Measurements from ENCODE around the gene TCHH. TPM values are rescaled to one million over a fixed set of nuclear protein-coding genes. Genes with fewer than 3 reads are reported as not detected.
A peak's percentile ranks its signal among the peaks of the same experiment; 100 is the strongest.

The TCHH gene
- total and polyA plus RNA-seq, 2 donors = 0.05 to 1.4 TPM

DNA sequence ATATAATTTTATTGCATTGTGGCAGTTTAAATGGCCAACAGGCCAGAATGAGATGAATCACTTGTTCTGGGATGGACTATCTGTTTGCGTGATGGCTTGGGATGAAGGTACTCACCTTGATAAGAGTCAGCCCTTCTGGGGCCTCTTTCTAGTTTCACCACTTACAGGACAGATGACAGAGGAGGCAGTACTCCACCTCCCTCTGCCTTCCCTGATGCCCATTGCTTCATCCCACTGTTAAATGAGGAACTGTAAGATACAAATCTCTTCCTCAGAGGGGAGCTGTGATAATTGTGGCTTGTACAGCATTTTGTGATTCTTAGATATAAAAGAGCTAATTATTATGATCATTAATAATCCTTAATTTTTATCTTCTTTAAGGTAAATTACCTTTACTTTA, 3.7 kb upstream of the TCHH start:
- 95% methylated on average over 1 of the region's 1 CpG for WGBS
- H3K9me3 ChIP-seq (ENCODE audit: control insufficient read depth in 2 of 2, insufficient read depth in 1 of 2, low read length in 1 of 2) = no peaks in the 10 kb centered on the region
- no peak overlapping the region for H3K4me3 ChIP-seq (ENCODE audit: low read length in 2 of 2)
- peaks cover 27 to 53% of the 10 kb centered on the region in 2 donors for H3K27me3 ChIP-seq (ENCODE audit: control insufficient read depth in 2 of 2, insufficient read depth in 1 of 2, low read length in 1 of 2)
- H3K27ac ChIP-seq (ENCODE audit: low read depth in 1 of 2, low read length in 1 of 2) = no peak overlapping the region
- DNase-seq (ENCODE audit: low read depth in 6 of 9, low spot score in 9 of 9) = no peak
- H3K36me3 ChIP-seq (ENCODE audit: control insufficient read depth in 2 of 2, insufficient read depth in 2 of 2, low read length in 1 of 2) = no peaks in the 10 kb centered on the region
- no peaks in the 10 kb centered on the region for H3K4me1 ChIP-seq (ENCODE audit: control insufficient read depth in 2 of 2, insufficient read depth in 2 of 2, low read length in 2 of 2)

GRCh38 chr1:152112885-152113432, 2.3 kb downstream of the TCHH start:
- peaks cover 30 to 47% of the 10 kb centered on the region in 2 donors for H3K9me3 ChIP-seq (ENCODE audit: control insufficient read depth in 2 of 2, insufficient read depth in 1 of 2, low read length in 1 of 2)
- H3K4me3 ChIP-seq (ENCODE audit: low read length in 2 of 2) = peak overlapping the region in 1 of 2 donors; percentile 11
- peaks cover 70 to 89% of the 10 kb centered on the region in 2 donors for H3K27me3 ChIP-seq (ENCODE audit: control insufficient read depth in 2 of 2, insufficient read depth in 1 of 2, low read length in 1 of 2)
- no peaks in the 10 kb centered on the region for H3K36me3 ChIP-seq (ENCODE audit: control insufficient read depth in 2 of 2, insufficient read depth in 2 of 2, low read length in 1 of 2)
- H3K4me1 ChIP-seq (ENCODE audit: control insufficient read depth in 2 of 2, insufficient read depth in 2 of 2, low read length in 2 of 2) = peaks cover 4 to 28% of the 10 kb centered on the region in 2 donors
- no peak overlapping the region for H3K27ac ChIP-seq (ENCODE audit: low read depth in 1 of 2, low read length in 1 of 2)
- 24% methylated on average over 13 of the region's 13 CpGs for WGBS
- no peak for DNase-seq (ENCODE audit: low read depth in 6 of 9, low spot score in 9 of 9)

- DNase-seq (ENCODE audit: low read depth in 6 of 9, low spot score in 9 of 9) = peak in 3 of 9 donors; percentile 14 to 26 (median 16)
- peaks cover 77 to 96% of the 10 kb centered on the region in 2 donors for H3K27me3 ChIP-seq (ENCODE audit: control insufficient read depth in 2 of 2, insufficient read depth in 1 of 2, low read length in 1 of 2)
- H3K27ac ChIP-seq (ENCODE audit: low read depth in 1 of 2, low read length in 1 of 2) = no peak overlapping the region
- H3K36me3 ChIP-seq (ENCODE audit: control insufficient read depth in 2 of 2, insufficient read depth in 2 of 2, low read length in 1 of 2) = no peaks in the 10 kb centered on the region
- 3% methylated on average over 53 of the region's 53 CpGs for WGBS
- peaks cover 34 to 53% of the 10 kb centered on the region in 2 donors for H3K9me3 ChIP-seq (ENCODE audit: control insufficient read depth in 2 of 2, insufficient read depth in 1 of 2, low read length in 1 of 2)
- H3K4me3 ChIP-seq (ENCODE audit: low read length in 2 of 2) = peak overlapping the region; percentile 5 to 11
- peaks cover 4 to 30% of the 10 kb centered on the region in 2 donors for H3K4me1 ChIP-seq (ENCODE audit: control insufficient read depth in 2 of 2, insufficient read depth in 2 of 2, low read length in 2 of 2)
Measured at GRCh38 chr1:152112101-152112884, 3.0 kb downstream of the TCHH start.

- H3K4me1 ChIP-seq (ENCODE audit: control insufficient read depth in 2 of 2, insufficient read depth in 2 of 2, low read length in 2 of 2) = peaks cover 4 to 30% of the 10 kb centered on the region in 2 donors
- peak overlapping the region in 1 of 2 donors; percentile 37 for H3K4me3 ChIP-seq (ENCODE audit: low read length in 2 of 2)
- peak in 4 of 9 donors; percentile 25 to 48 (median 35) for DNase-seq (ENCODE audit: low read depth in 6 of 9, low spot score in 9 of 9)
- 1% methylated on average over 44 of the region's 44 CpGs for WGBS
- peaks cover 80 to 96% of the 10 kb centered on the region in 2 donors for H3K27me3 ChIP-seq (ENCODE audit: control insufficient read depth in 2 of 2, insufficient read depth in 1 of 2, low read length in 1 of 2)
- H3K36me3 ChIP-seq (ENCODE audit: control insufficient read depth in 2 of 2, insufficient read depth in 2 of 2, low read length in 1 of 2) = no peaks in the 10 kb centered on the region
- H3K9me3 ChIP-seq (ENCODE audit: control insufficient read depth in 2 of 2, insufficient read depth in 1 of 2, low read length in 1 of 2) = peaks cover 35 to 54% of the 10 kb centered on the region in 2 donors
- H3K27ac ChIP-seq (ENCODE audit: low read depth in 1 of 2, low read length in 1 of 2) = no peak overlapping the region
Measured at GRCh38 chr1:152111515-152111968, 3.7 kb downstream of the TCHH start.

DNA sequence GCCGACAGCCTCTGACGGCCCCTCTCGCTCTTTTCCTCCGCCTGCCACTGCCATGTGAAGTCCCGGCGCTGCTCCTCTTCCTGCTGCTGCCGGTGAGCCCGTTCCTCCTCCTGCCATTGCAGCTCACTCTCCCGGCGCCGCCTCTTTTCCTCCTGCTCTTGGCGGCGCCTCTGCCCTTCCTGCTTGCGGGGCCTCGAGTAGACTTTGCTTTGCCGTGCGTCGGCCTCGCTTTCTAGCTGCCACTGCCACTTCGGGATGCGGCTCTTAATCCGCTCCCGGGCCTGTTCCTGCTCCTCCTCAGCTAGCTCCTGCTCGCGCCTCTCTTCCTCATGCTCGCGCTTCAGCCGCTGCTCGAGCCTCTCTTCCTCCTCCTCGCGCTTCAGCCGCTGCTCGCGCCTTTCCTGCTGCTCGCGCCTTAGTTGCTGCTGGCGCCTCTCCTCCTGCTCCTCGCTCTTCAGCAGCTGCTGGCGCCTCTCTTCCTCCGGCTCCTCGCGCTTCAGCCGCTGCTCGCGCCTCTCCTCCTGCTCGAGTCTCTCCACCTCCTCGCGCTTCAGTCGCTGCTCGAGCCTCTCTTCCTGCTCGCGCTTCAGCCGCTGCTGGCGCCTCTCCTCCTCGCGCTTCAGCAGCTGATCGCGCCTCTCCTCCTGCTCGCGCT, 4.3 kb downstream of the TCHH start:
- peaks cover 78 to 96% of the 10 kb centered on the region in 2 donors for H3K27me3 ChIP-seq (ENCODE audit: control insufficient read depth in 2 of 2, insufficient read depth in 1 of 2, low read length in 1 of 2)
- H3K9me3 ChIP-seq (ENCODE audit: control insufficient read depth in 2 of 2, insufficient read depth in 1 of 2, low read length in 1 of 2) = peaks cover 35 to 54% of the 10 kb centered on the region in 2 donors
- peak overlapping the region; percentile 26 to 37 for H3K4me3 ChIP-seq (ENCODE audit: low read length in 2 of 2)
- no peaks in the 10 kb centered on the region for H3K36me3 ChIP-seq (ENCODE audit: control insufficient read depth in 2 of 2, insufficient read depth in 2 of 2, low read length in 1 of 2)
- peak in 3 of 9 donors; percentile 24 to 56 (median 49) for DNase-seq (ENCODE audit: low read depth in 6 of 9, low spot score in 9 of 9)
- peaks cover 4 to 30% of the 10 kb centered on the region in 2 donors for H3K4me1 ChIP-seq (ENCODE audit: control insufficient read depth in 2 of 2, insufficient read depth in 2 of 2, low read length in 2 of 2)
- no peak overlapping the region for H3K27ac ChIP-seq (ENCODE audit: low read depth in 1 of 2, low read length in 1 of 2)
- WGBS = 1% methylated on average over 60 of the region's 60 CpGs

DNA sequence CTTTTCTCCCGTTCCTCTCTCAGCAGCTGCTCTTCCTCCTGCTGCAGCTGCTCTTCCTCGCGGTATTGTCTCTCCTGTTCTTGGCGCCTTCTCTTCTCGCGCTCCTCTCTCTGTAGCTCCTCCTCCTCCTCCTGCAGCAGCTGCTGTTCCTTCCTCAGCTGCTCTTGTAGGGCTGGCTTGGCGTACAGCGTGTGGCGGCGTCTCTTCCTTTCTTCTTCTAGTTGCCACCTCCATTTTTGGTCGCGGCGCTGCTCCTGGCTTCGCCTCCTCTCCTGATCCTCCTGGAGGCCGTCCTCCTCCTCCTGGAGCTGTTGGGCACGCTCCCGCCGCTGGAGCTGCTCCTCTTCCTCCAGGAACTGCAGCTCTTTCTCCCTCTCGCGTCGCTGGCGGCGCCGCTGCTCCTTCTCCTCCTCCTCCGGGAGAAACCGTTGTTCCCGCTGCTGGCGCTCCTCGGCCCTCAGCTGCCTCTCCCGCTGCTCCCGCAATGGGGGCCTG, 4.8 kb downstream of the TCHH start:
- peaks cover 4 to 30% of the 10 kb centered on the region in 2 donors for H3K4me1 ChIP-seq (ENCODE audit: control insufficient read depth in 2 of 2, insufficient read depth in 2 of 2, low read length in 2 of 2)
- H3K9me3 ChIP-seq (ENCODE audit: control insufficient read depth in 2 of 2, insufficient read depth in 1 of 2, low read length in 1 of 2) = peaks cover 35 to 54% of the 10 kb centered on the region in 2 donors
- H3K27ac ChIP-seq (ENCODE audit: low read depth in 1 of 2, low read length in 1 of 2) = no peak overlapping the region
- peaks cover 77 to 97% of the 10 kb centered on the region in 2 donors for H3K27me3 ChIP-seq (ENCODE audit: control insufficient read depth in 2 of 2, insufficient read depth in 1 of 2, low read length in 1 of 2)
- DNase-seq (ENCODE audit: low read depth in 6 of 9, low spot score in 9 of 9) = peak in 3 of 9 donors; percentile 30 to 61 (median 35)
- peak overlapping the region; percentile 26 to 37 for H3K4me3 ChIP-seq (ENCODE audit: low read length in 2 of 2)
- 4% methylated on average over 31 of the region's 31 CpGs for WGBS
- no peaks in the 10 kb centered on the region for H3K36me3 ChIP-seq (ENCODE audit: control insufficient read depth in 2 of 2, insufficient read depth in 2 of 2, low read length in 1 of 2)

GRCh38 chr1:152109998-152110294, 5.3 kb downstream of the TCHH start:
- H3K27ac ChIP-seq (ENCODE audit: low read depth in 1 of 2, low read length in 1 of 2) = no peak overlapping the region
- peaks cover 73 to 94% of the 10 kb centered on the region in 2 donors for H3K27me3 ChIP-seq (ENCODE audit: control insufficient read depth in 2 of 2, insufficient read depth in 1 of 2, low read length in 1 of 2)
- H3K4me1 ChIP-seq (ENCODE audit: control insufficient read depth in 2 of 2, insufficient read depth in 2 of 2, low read length in 2 of 2) = peaks cover 4 to 30% of the 10 kb centered on the region in 2 donors
- no peak for DNase-seq (ENCODE audit: low read depth in 6 of 9, low spot score in 9 of 9)
- H3K4me3 ChIP-seq (ENCODE audit: low read length in 2 of 2) = no peak overlapping the region
- H3K36me3 ChIP-seq (ENCODE audit: control insufficient read depth in 2 of 2, insufficient read depth in 2 of 2, low read length in 1 of 2) = no peaks in the 10 kb centered on the region
- peaks cover 35 to 54% of the 10 kb centered on the region in 2 donors for H3K9me3 ChIP-seq (ENCODE audit: control insufficient read depth in 2 of 2, insufficient read depth in 1 of 2, low read length in 1 of 2)
- 13% methylated on average over 15 of the region's 15 CpGs for WGBS

- Histone ChIP-seq H3K9me3 (ENCODE audit: control insufficient read depth in 2 of 2, insufficient read depth in 1 of 2, low read length in 1 of 2) (peaks cover 35 to 54% of the 10 kb centered on the region in 2 donors), H3K4me3 (ENCODE audit: low read length in 2 of 2) (no peak overlapping the region), H3K36me3 (ENCODE audit: control insufficient read depth in 2 of 2, insufficient read depth in 2 of 2, low read length in 1 of 2) (no peaks in the 10 kb centered on the region), H3K27ac (ENCODE audit: low read depth in 1 of 2, low read length in 1 of 2) (no peak overlapping the region), H3K4me1 (ENCODE audit: control insufficient read depth in 2 of 2, insufficient read depth in 2 of 2, low read length in 2 of 2) (peaks cover 4 to 30% of the 10 kb centered on the region in 2 donors), H3K27me3 (ENCODE audit: control insufficient read depth in 2 of 2, insufficient read depth in 1 of 2, low read length in 1 of 2) (peaks cover 70 to 93% of the 10 kb centered on the region in 2 donors)
- 15% methylated on average over 31 of the region's 31 CpGs for WGBS
- peak in 1 of 9 donors; percentile 1 for DNase-seq (ENCODE audit: low read depth in 6 of 9, low spot score in 9 of 9)
Measured at GRCh38 chr1:152109231-152109997, 5.8 kb downstream of the TCHH start.
